IMR-90 (cell line): ENCODE data around the gene NQO2. TPM values are rescaled to one million over a fixed set of nuclear protein-coding genes. Genes with fewer than 3 reads are reported as not detected.

Experiments used
- SMC3 ChIP-seq: fragments of 150-350 bp; IDR thresholded peaks from 2 replicates; pipeline ENCODE4 v1.6.1; 2016; ENCODE audit warnings: low read depth, mild to moderate bottlenecking, antibody characterized with exemption, low read length, moderate library complexity
- polyA plus RNA-seq, 3 experiments: library from polyadenylated mRNA; depleted of rRNA; stranded (reverse); fragments of >200 nt; gene quantifications; 2 replicates each; pipeline ENCODE4 v1.2.3, GENCODE V29; 2012; ENCODE audit warnings: low replicate concordance in 1 of 3
- total RNA-seq: library from RNA; depleted of rRNA; stranded (reverse); fragments of >200 nt; gene quantifications from 2 replicates; pipeline ENCODE4 v1.2.3, GENCODE V29; 2012
- TF ChIP-seq, protein P1 (sequence below): fragments of 150-350 bp; IDR thresholded peaks from 2 replicates; pipeline ENCODE4 v1.6.1; 2017; ENCODE audit warnings: mild to moderate bottlenecking, antibody characterized with exemption, low read length, low read depth

NQO2 gene
- total and polyA plus RNA-seq, 2 of the 4 experiments (the other 2 are of a cell fraction), result 42.5 to 72.1 TPM

- TF ChIP-seq, protein P1, sequence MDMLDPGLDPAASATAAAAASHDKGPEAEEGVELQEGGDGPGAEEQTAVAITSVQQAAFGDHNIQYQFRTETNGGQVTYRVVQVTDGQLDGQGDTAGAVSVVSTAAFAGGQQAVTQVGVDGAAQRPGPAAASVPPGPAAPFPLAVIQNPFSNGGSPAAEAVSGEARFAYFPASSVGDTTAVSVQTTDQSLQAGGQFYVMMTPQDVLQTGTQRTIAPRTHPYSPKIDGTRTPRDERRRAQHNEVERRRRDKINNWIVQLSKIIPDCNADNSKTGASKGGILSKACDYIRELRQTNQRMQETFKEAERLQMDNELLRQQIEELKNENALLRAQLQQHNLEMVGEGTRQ, result no peak
- peak; percentile 85 for TF ChIP-seq SMC3
These were observed 11.0 kb upstream of the NQO2 start (continued) for GRCh38 chr6:2988426-2989331.
